GM18861 (cell line): ENCODE results near the gene ITIH5.

Experiments
- ATAC-seq: cut with Tn5 transposase; IDR thresholded peaks from one replicate; pipeline ENCODE4 v1.9.1; 2021; ENCODE audit not compliant: unreplicated experiment

ITIH5 gene

GRCh38 chr10:7526017-7526400, 140.8 kb downstream of the ITIH5 start:
- no peak for ATAC-seq

- ATAC-seq: peak; percentile 64
These were observed 141.3 kb downstream of the ITIH5 start for GRCh38 chr10:7525314-7526016.

- ATAC-seq: no peak
These were observed 143.1 kb downstream of the ITIH5 start for GRCh38 chr10:7523656-7524055.

- ATAC-seq: peak; percentile 96
These were observed 146.0 kb downstream of the ITIH5 start for GRCh38 chr10:7520507-7521485.

GRCh38 chr10:7519351-7519750, 147.4 kb downstream of the ITIH5 start:
- ATAC-seq: no peak

GRCh38 chr10:7518693-7519092, 148.1 kb downstream of the ITIH5 start:
- no peak for ATAC-seq

GRCh38 chr10:7515439-7515838, 151.3 kb downstream of the ITIH5 start:
- no peak for ATAC-seq

GRCh38 chr10:7513936-7514335, 152.8 kb downstream of the ITIH5 start:
- no peak for ATAC-seq

GRCh38 chr10:7513455-7513854, 153.3 kb downstream of the ITIH5 start:
- no peak for ATAC-seq

GRCh38 chr10:7512487-7512886, 154.3 kb downstream of the ITIH5 start:
- no peak for ATAC-seq

- ATAC-seq: no peak
These were observed 155.2 kb downstream of the ITIH5 start for GRCh38 chr10:7511612-7512011.
